ENCODE measurements around the gene KDM5A.

GRCh38 chr12:366820-367219 lies 22.3 kb downstream of the KDM5A start:
- no peak for TF ChIP-seq CTCF (IDR thresholded peaks at IDR 0.05; ENCODE audit: low read depth, low read length)
- no peak for TF ChIP-seq POLR2A (IDR thresholded peaks at IDR 0.05; ENCODE audit: extremely low read depth, insufficient read length)
- TF ChIP-seq MAX (IDR thresholded peaks at IDR 0.05; ENCODE audit: low read depth, low read length): no peak
- TF ChIP-seq MYC (IDR thresholded peaks at IDR 0.05; ENCODE audit: low read depth, low read length): no peak
